IPS-20b (cell line): ENCODE measurements around the gene KRTAP5-4.
A peak's percentile ranks its signal among the peaks of the same experiment; 100 is the strongest.
"Not testable (repeated sequence)": the region's sequence is repeated elsewhere in the genome, so short reads cannot be mapped to it uniquely, and the experiment has no call there.

Source experiments
- H3K27ac ChIP-seq: one replicate; pipeline ENCODE4 v1.5.1; 2013; ENCODE audit warnings: low read length
- H3K27me3 ChIP-seq: 2 replicates; pipeline ENCODE4 v1.6.1; 2013; ENCODE audit warnings: mild to moderate bottlenecking, low read length, inconsistent platforms; ENCODE audit not compliant: insufficient read depth
- H3K36me3 ChIP-seq: 2 replicates; pipeline ENCODE4 v1.6.1; 2013; ENCODE audit warnings: low read depth, mild to moderate bottlenecking, inconsistent platforms, low read length, moderate library complexity; ENCODE audit not compliant: insufficient read depth
- H3K4me1 ChIP-seq: 2 replicates; pipeline ENCODE4 v1.6.1; 2013; ENCODE audit warnings: mild to moderate bottlenecking, control low read depth, inconsistent platforms, low read length, moderate library complexity; ENCODE audit not compliant: insufficient read depth
- H3K4me3 ChIP-seq: 2 replicates; pipeline ENCODE4 v1.5.1; 2013; ENCODE audit warnings: mild to moderate bottlenecking, low read length, inconsistent platforms
- H3K9ac ChIP-seq: 2 replicates; pipeline ENCODE4 v1.6.1; 2013; ENCODE audit warnings: low read depth, mild to moderate bottlenecking, inconsistent platforms, low read length, moderate library complexity
- H3K9me3 ChIP-seq: 2 replicates; pipeline ENCODE4 v1.6.1; 2013; ENCODE audit warnings: mild to moderate bottlenecking, low read depth, low read length, inconsistent platforms; ENCODE audit not compliant: insufficient read depth

The KRTAP5-4 gene

GRCh38 chr11:1604711-1605110, 17.2 kb downstream of the KRTAP5-4 start:
- Histone ChIP-seq H3K4me1 (no peaks in the 10 kb centered on the region; the same call in 1 of the 2 replicates), H3K36me3 (no peaks in the 10 kb centered on the region), H3K9me3 (no peaks in the 10 kb centered on the region), H3K9ac (no peak overlapping the region), H3K4me3 (no peak overlapping the region), H3K27ac (no peak overlapping the region), H3K27me3 (peaks cover 19% of the 10 kb centered on the region)

GRCh38 chr11:1604181-1604580, 17.8 kb downstream of the KRTAP5-4 start:
- no peaks in the 10 kb centered on the region for H3K9me3 ChIP-seq
- no peak overlapping the region for H3K4me3 ChIP-seq
- H3K4me1 ChIP-seq, result no peaks in the 10 kb centered on the region; the same call in 1 of the 2 replicates
- H3K27ac ChIP-seq, result no peak overlapping the region
- H3K9ac ChIP-seq, result no peak overlapping the region
- H3K36me3 ChIP-seq, result no peaks in the 10 kb centered on the region
- H3K27me3 ChIP-seq, result peaks cover 19% of the 10 kb centered on the region

DNA sequence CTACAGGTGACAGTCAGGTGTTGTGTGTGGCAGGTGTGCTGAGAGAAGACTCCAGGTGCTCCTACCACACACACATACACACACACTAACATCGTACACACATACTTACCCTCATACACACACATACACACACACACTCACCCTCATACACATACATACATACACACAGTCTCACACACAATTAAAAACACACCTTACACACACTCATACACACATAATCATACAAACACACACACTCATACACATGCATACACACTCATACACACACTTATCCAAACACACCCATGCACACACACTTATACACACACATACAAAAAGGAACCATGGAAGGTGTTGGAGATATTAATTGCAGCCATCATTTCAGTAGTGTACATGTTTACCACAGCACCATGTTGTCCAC, 18.3 kb downstream of the KRTAP5-4 start:
- no peaks in the 10 kb centered on the region for H3K9me3 ChIP-seq
- H3K36me3 ChIP-seq, result no peaks in the 10 kb centered on the region
- no peak overlapping the region for H3K4me3 ChIP-seq
- H3K9ac ChIP-seq, result no peak overlapping the region
- peaks cover 19% of the 10 kb centered on the region for H3K27me3 ChIP-seq
- no peak overlapping the region for H3K27ac ChIP-seq
- H3K4me1 ChIP-seq, result no peaks in the 10 kb centered on the region; the same call in 1 of the 2 replicates

- H3K4me1 ChIP-seq, H3K27ac ChIP-seq, H3K4me3 ChIP-seq, H3K9me3 ChIP-seq, H3K9ac ChIP-seq, H3K36me3 ChIP-seq: not testable (repeated sequence)
- H3K27me3 ChIP-seq, result peaks cover 18% of the 10 kb centered on the region
Measured at GRCh38 chr11:1601663-1602062, 20.3 kb downstream of the KRTAP5-4 start.

DNA sequence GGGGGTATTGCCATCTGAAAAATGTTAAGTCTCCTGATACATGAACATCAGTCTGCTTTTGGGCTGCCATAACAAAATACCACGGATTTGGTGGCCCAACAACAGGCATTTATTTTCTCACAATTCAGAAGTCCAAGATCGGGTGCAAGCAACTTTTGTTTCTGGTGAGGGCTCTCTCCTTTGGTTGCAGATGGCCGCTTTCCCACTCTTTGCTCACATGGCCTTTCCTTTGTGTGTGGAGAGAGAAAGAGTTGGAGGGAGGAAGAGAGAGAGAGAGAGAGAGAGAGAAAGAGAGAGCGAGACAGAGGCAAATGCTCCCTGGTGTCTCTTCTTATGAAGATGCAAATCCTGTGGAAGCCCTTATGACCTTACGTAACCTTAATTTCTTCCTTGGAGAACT, 21.3 kb downstream of the KRTAP5-4 start:
- H3K9ac ChIP-seq, result no peak overlapping the region
- H3K4me3 ChIP-seq, result no peak overlapping the region
- H3K27me3 ChIP-seq, result peaks cover 14% of the 10 kb centered on the region
- peaks cover 10% of the 10 kb centered on the region; the same call in 1 of the 2 replicates for H3K4me1 ChIP-seq
- no peak overlapping the region for H3K27ac ChIP-seq
- no peaks in the 10 kb centered on the region for H3K9me3 ChIP-seq
- H3K36me3 ChIP-seq, result no peaks in the 10 kb centered on the region

GRCh38 chr11:1598816-1599215, 23.1 kb downstream of the KRTAP5-4 start:
- no peaks in the 10 kb centered on the region for H3K36me3 ChIP-seq
- H3K27ac ChIP-seq, result no peak overlapping the region
- H3K27me3 ChIP-seq, result peaks cover 14% of the 10 kb centered on the region
- H3K9me3 ChIP-seq, result no peaks in the 10 kb centered on the region
- H3K4me1 ChIP-seq, result peaks cover 10% of the 10 kb centered on the region; the same call in 1 of the 2 replicates
- no peak overlapping the region for H3K9ac ChIP-seq
- H3K4me3 ChIP-seq, result no peak overlapping the region

GRCh38 chr11:1598406-1598805, 23.5 kb downstream of the KRTAP5-4 start:
- not testable (repeated sequence) for H3K9ac ChIP-seq, H3K9me3 ChIP-seq, H3K27ac ChIP-seq, H3K4me3 ChIP-seq, H3K36me3 ChIP-seq, H3K4me1 ChIP-seq
- H3K27me3 ChIP-seq, result peaks cover 14% of the 10 kb centered on the region

DNA sequence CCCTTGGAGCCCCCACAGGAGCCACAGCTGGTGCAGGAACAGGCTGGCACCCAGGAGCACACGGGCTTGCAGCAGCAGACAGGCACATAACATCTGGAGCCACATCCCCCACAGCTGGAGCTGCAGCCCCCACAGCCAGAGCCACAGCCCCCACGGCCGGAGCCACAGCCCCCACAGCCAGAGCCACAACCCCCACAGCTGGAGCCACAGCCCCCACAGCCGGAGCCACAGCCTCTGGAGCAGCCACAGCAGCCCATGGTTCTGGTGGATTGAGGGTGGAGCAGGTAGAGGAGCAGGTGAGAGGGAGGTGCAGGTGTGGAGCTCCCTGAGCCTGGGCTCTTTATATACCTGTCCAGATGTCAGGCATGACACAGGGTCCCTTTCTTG, 24.0 kb downstream of the KRTAP5-4 start, which contains the start of gene KRTAP5-2:
TSS of gene KRTAP5-2 (minus strand) at position 301 of the 387 bp plus-strand sequence. CDS start at position 257, 44 bp downstream.
- H3K27me3 ChIP-seq, result peaks cover 14% of the 10 kb centered on the region
- H3K36me3 ChIP-seq, result no peaks in the 10 kb centered on the region

DNA sequence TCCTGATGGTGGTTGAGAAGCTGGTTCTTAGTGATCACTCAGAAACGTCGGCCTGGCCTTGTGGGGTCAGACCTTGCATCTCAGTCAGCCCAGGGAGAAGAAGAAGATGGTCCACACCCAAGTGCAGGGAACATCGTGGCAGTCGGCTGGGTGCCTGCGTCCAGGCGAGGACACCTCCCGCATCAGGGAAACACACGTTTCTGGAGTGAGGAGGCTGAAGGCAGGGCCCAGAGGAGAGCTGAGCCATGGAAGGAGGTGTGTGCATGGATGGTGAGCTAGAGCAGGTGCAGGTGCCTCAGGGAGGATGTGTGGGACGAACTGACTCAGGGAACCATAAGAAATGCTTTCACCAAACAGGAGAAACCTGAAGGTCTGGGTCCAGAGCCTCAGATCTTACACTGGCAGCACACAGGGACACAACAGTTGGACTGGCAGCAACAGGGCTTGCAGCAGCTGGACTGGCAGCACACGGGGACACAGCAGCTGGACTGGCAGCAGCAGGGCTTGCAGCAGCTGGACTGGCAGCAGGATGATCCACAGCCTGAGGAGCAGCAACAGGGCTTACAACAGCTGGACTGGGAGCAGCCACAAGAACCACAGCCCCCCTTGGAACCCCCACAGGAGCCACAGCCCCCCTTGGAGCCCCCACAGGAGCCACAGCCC, 24.5 kb downstream of the KRTAP5-4 start:
- H3K27me3 ChIP-seq, result peaks cover 17% of the 10 kb centered on the region
- H3K4me3 ChIP-seq, result no peak overlapping the region
- H3K27ac ChIP-seq, result no peak overlapping the region
- peak overlapping the region; percentile 15; the same call in 1 of the 2 replicates for H3K9ac ChIP-seq
- H3K36me3 ChIP-seq, result no peaks in the 10 kb centered on the region
- peaks cover 10% of the 10 kb centered on the region; the same call in 1 of the 2 replicates for H3K4me1 ChIP-seq
- no peaks in the 10 kb centered on the region for H3K9me3 ChIP-seq

More for the DNA sequence above, 24.0 kb downstream of the KRTAP5-4 start, which contains the start of gene KRTAP5-2:
- H3K9me3 ChIP-seq, result no peaks in the 10 kb centered on the region
- no peak within 1 kb of the TSS for H3K4me3 ChIP-seq
- peak within 1 kb of the TSS; percentile 15; the same call in 1 of the 2 replicates for H3K9ac ChIP-seq
- peaks cover 10% of the 10 kb centered on the region; the same call in 1 of the 2 replicates for H3K4me1 ChIP-seq
- H3K27ac ChIP-seq, result no peak within 1 kb of the TSS

DNA sequence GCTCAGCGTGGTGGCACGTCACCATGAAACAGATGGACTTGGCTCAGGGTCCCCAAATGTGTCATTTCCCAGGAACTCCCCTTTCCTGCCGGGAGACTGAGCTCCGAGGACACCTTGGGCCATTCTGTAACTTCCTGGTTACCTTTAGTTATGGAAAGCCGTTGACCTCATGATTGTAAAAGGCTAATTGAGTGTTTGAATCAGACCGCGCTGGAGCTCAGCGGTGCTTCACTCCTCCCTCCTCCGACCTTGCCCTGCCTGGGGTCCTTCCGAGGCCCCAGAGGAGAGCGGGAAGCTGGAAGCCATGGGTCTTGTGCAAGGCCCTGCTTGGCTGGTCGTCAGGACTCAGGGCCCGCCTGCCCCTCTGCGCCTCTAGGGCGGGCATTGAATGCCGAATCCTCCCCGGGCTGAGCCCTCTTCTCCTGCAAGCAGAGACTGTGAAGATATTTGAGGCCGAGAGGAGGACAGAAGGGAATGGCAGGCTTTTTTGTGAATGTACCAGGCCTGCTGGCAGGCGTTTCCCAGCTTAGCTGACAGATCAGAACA, 25.3 kb downstream of the KRTAP5-4 start:
- H3K4me3 ChIP-seq, H3K4me1 ChIP-seq, H3K27ac ChIP-seq, H3K9me3 ChIP-seq, H3K36me3 ChIP-seq: not testable (repeated sequence)
- peak overlapping the region; percentile 15; the same call in 1 of the 2 replicates for H3K9ac ChIP-seq
- H3K27me3 ChIP-seq, result peaks cover 20% of the 10 kb centered on the region

DNA sequence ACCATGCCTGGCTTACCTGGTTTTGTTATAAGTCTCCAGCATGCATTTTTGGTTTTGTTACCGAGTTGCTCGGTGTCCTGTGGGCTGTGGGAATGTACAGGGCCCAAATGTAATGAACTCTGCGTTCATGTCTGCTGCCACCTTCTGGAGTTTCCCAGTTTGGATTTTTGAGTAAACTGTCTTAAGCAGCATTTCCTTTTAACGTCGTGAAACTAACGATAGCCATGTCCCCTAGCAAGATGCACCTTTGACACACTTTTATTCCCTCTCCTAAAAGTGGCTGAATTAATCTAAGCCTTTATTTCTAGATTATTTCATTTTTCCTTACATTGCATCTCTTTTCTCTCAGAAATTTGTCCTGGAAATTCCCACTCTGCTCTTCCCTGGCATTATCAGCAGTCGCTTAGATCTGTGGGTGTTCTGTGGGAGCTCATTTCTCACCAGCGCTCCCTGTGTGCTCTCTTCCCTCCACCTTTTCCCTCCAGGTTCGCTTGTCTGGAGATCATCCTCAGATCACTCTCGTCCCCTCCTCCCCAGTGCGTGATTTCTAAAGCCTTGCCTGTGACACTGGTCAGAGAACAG, 25.9 kb downstream of the KRTAP5-4 start:
- H3K4me1 ChIP-seq, H3K4me3 ChIP-seq, H3K27ac ChIP-seq, H3K9ac ChIP-seq, H3K36me3 ChIP-seq, H3K9me3 ChIP-seq: not testable (repeated sequence)
- H3K27me3 ChIP-seq, result peaks cover 20% of the 10 kb centered on the region

- no peaks in the 10 kb centered on the region for H3K9me3 ChIP-seq
- peaks cover 10% of the 10 kb centered on the region; the same call in 1 of the 2 replicates for H3K4me1 ChIP-seq
- no peaks in the 10 kb centered on the region for H3K36me3 ChIP-seq
- H3K27ac ChIP-seq, result no peak overlapping the region
- H3K9ac ChIP-seq, result no peak overlapping the region
- peaks cover 20% of the 10 kb centered on the region for H3K27me3 ChIP-seq
- no peak overlapping the region for H3K4me3 ChIP-seq
Measured at GRCh38 chr11:1592628-1593027, 29.3 kb downstream of the KRTAP5-4 start.
